Measurements from ENCODE around the gene TRUB1.
A peak's percentile ranks its signal among the peaks of the same experiment; 100 is the strongest.

TRUB1 gene

GRCh38 chr10:114917927-114918672 is 19.9 kb upstream of the TRUB1 start:
- TF ChIP-seq Cebpa-rat (IDR thresholded peaks at IDR 0.05), result no peak
- Histone ChIP-seq H3K36me3 (peaks cover 0 to 2% (median 0%) of the 10 kb centered on the region in 11 experiments; a peak in 2 of 22 replicates), H3K27me3 (no peaks in the 10 kb centered on the region), H3K4me1 (peaks cover 0 to 20% (median 10%) of the 10 kb centered on the region in 10 experiments; a peak in 10 of 20 replicates), H3K9ac (no peak overlapping the region), H4K20me1 (no peaks in the 10 kb centered on the region), H3K27ac (no peak overlapping the region), H3K9me3 (replicated peaks in 1 of 11) (peaks cover 0 to 9% (median 5%) of the 10 kb centered on the region in 11 experiments; a peak in 20 of 22 replicates), H3K4me3 (no peak overlapping the region), H3K4me2 (no peak overlapping the region)

DNA sequence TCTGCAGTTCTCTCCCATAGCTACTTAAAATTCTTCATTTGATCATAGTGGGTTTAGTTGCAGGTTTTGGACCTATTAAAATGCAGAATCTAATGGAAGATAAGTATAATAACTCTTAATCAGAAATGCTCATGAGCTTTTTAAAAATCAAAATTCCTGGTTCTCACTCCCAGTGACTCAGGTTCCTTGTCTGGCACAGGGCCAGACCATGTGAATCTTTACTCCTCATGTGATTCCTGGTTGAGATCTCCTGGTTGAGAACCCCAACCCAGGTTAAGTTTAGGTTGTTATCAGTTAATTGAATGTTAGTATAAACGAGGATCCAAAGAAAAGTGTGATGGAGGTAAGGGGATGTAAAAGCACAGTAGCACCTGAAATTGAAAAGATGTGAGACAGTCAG is 17.5 kb upstream of the TRUB1 start:
- H3K4me3 ChIP-seq, result no peak overlapping the region

DNA sequence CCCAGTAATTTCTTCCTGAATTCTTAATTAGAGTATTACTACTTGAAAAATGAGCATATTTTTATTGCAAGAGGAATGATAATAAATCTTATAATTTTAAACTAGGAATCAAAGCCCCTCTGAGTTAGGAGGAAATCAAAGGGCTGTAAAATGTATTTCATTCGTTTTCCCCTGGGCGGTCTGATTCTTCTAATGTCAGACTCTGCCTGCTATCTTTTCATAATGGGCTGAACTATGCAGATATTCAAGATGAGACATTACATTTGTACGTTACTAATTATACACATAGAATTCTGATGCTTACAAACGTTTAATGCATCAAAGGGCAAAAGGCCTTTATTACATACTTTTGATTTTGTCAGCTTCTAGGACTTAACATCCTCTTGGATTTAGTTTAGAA is 16.0 kb upstream of the TRUB1 start:
- Histone ChIP-seq H3K4me2 (peak overlapping the region in 6 of 11 experiments; percentile 29 to 69 (median 48); a peak in 9 of 22 replicates), H3K36me3 (peaks cover 0 to 8% (median 0%) of the 10 kb centered on the region in 11 experiments; a peak in 2 of 22 replicates), H3K4me1 (peaks cover 19 to 51% (median 38%) of the 10 kb centered on the region in 10 experiments), H4K20me1 (no peaks in the 10 kb centered on the region), H3K9me3 (replicated peaks in 1 of 11) (peaks cover 0 to 22% (median 14%) of the 10 kb centered on the region in 11 experiments; a peak in 20 of 22 replicates), H3K27me3 (no peaks in the 10 kb centered on the region), H3K4me3 (no peak overlapping the region), H3K9ac (no peak overlapping the region), H3K27ac (no peak overlapping the region; a peak in 1 of 22 replicates)
- no peak for TF ChIP-seq Cebpa-rat (IDR thresholded peaks at IDR 0.05)

More for the DNA sequence above, 17.5 kb upstream of the TRUB1 start:
- peaks cover 0 to 22% (median 14%) of the 10 kb centered on the region in 11 experiments; a peak in 20 of 22 replicates for H3K9me3 ChIP-seq (replicated peaks in 1 of 11)
- no peaks in the 10 kb centered on the region for H3K27me3 ChIP-seq
- no peak overlapping the region for H3K27ac ChIP-seq
- no peak for TF ChIP-seq Cebpa-rat (IDR thresholded peaks at IDR 0.05)
- no peak overlapping the region for H3K4me2 ChIP-seq
- H3K4me1 ChIP-seq, result peaks cover 8 to 37% (median 25%) of the 10 kb centered on the region in 10 experiments
- H3K9ac ChIP-seq, result no peak overlapping the region
- H3K36me3 ChIP-seq, result peaks cover 0 to 8% (median 0%) of the 10 kb centered on the region in 11 experiments; a peak in 2 of 22 replicates
- no peaks in the 10 kb centered on the region for H4K20me1 ChIP-seq

DNA sequence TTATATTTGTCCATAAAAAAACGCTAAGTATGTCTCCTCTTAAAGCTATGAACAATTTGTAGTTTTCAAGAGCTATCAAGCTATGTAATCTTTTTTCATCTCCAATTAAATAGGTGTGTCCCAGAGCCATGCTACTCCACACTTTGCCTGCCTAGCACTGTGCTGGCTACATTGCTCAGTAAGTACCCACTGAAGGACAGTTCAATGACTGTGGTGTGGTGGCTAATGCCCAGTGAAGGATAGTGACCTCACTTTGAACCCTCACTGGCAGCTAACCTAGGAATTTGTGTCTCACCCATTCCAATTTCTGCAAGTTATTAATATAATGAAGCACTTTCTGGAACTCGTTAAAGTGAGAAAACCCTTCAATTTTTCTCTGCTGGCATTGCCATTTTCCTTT is 14.4 kb upstream of the TRUB1 start:
- peaks cover 19 to 62% (median 43%) of the 10 kb centered on the region in 10 experiments for H3K4me1 ChIP-seq
- peak overlapping the region in 1 of 11 experiments; percentile 82; a peak in 2 of 22 replicates for H3K4me2 ChIP-seq
- H3K9ac ChIP-seq, result no peak overlapping the region
- no peaks in the 10 kb centered on the region for H4K20me1 ChIP-seq
- TF ChIP-seq Cebpa-rat (IDR thresholded peaks at IDR 0.05), result no peak
- peak overlapping the region in 1 of 10 experiments; percentile 5; a peak in 1 of 20 replicates for H3K4me3 ChIP-seq
- H3K27ac ChIP-seq, result no peak overlapping the region
- H3K9me3 ChIP-seq (replicated peaks in 1 of 11), result peaks cover 0 to 22% (median 14%) of the 10 kb centered on the region in 11 experiments; a peak in 20 of 22 replicates
- no peaks in the 10 kb centered on the region for H3K27me3 ChIP-seq
- peaks cover 0 to 8% (median 0%) of the 10 kb centered on the region in 11 experiments; a peak in 2 of 22 replicates for H3K36me3 ChIP-seq

GRCh38 chr10:114925587-114926586 is 12.1 kb upstream of the TRUB1 start:
- peaks cover 19 to 74% (median 51%) of the 10 kb centered on the region in 10 experiments for H3K4me1 ChIP-seq
- no peak for TF ChIP-seq Cebpa-rat (IDR thresholded peaks at IDR 0.05)
- peak overlapping the region; percentile 62 to 82 (median 76) for H3K4me2 ChIP-seq
- peak overlapping the region in 7 of 11 experiments; percentile 30 to 71 (median 59); a peak in 14 of 22 replicates for H3K27ac ChIP-seq
- H3K9me3 ChIP-seq (replicated peaks in 1 of 11), result peaks cover 0 to 25% (median 17%) of the 10 kb centered on the region in 11 experiments; a peak in 20 of 22 replicates
- no peaks in the 10 kb centered on the region for H3K27me3 ChIP-seq
- peaks cover 0 to 8% (median 0%) of the 10 kb centered on the region in 11 experiments; a peak in 2 of 22 replicates for H3K36me3 ChIP-seq
- no peaks in the 10 kb centered on the region for H4K20me1 ChIP-seq
- H3K4me3 ChIP-seq, result peak overlapping the region in 1 of 10 experiments; percentile 25; a peak in 2 of 20 replicates
- peak overlapping the region in 6 of 11 experiments; percentile 1 to 46 (median 24); a peak in 5 of 22 replicates for H3K9ac ChIP-seq

DNA sequence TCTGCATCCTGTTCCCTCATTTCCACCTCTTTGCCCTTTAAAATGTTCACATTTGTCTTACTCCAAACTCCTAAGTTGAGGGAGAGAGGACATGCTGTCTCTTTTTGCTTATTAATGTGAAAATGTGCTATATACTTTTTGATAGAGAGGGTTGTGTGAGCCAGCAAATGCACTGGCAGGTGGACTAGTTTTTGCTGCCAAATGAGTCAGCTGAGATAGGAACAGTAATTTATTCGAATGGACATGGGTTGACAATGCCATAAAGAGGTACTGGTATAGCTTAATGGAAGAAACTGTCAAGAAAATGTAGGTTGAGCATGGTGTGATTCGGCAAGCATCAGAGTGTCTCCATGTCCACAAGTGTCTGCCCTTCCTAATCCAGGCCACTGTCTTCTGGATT is 9.2 kb upstream of the TRUB1 start:
- Histone ChIP-seq H3K4me3 (no peak overlapping the region), H3K36me3 (peaks cover 0 to 7% (median 0%) of the 10 kb centered on the region in 11 experiments; a peak in 1 of 22 replicates), H3K27me3 (no peaks in the 10 kb centered on the region), H3K4me2 (no peak overlapping the region), H3K9ac (no peak overlapping the region), H3K4me1 (peaks cover 16 to 57% (median 42%) of the 10 kb centered on the region in 10 experiments), H3K9me3 (replicated peaks in 1 of 11) (peaks cover 11 to 28% (median 23%) of the 10 kb centered on the region in 11 experiments), H4K20me1 (no peaks in the 10 kb centered on the region), H3K27ac (no peak overlapping the region)
- TF ChIP-seq Cebpa-rat (IDR thresholded peaks at IDR 0.05), result no peak

DNA sequence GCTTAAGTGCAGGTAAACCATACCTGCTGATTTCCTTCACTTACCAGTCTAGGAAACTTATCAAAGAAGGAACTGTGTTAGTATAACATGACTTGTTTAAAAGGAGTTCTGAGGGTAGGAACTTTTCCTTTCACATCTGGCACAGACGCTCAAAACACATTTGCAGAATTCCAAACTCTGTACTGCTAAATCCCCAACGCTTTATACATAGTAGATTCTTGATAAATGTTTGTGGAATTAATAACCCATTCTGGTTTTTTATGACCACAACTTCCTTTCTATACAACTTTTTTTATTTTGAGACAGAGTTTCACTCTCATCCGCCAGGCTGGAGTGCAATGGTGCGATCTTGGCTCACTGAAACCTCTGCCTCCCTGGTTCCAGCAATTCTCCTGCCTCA is 7.7 kb upstream of the TRUB1 start:
- Histone ChIP-seq H3K4me3 (no peak overlapping the region), H3K4me2 (peak overlapping the region in 10 of 11 experiments; percentile 5 to 58 (median 36); a peak in 15 of 22 replicates), H3K27ac (no peak overlapping the region), H3K27me3 (no peaks in the 10 kb centered on the region), H4K20me1 (no peaks in the 10 kb centered on the region), H3K9me3 (replicated peaks in 1 of 11) (peaks cover 11 to 25% (median 21%) of the 10 kb centered on the region in 11 experiments), H3K9ac (no peak overlapping the region), H3K4me1 (peaks cover 12 to 42% (median 30%) of the 10 kb centered on the region in 10 experiments), H3K36me3 (peaks cover 0 to 7% (median 0%) of the 10 kb centered on the region in 11 experiments; a peak in 1 of 22 replicates)
- no peak for TF ChIP-seq Cebpa-rat (IDR thresholded peaks at IDR 0.05)

GRCh38 chr10:114931072-114931679 is 6.8 kb upstream of the TRUB1 start:
- Histone ChIP-seq H3K4me1 (peaks cover 4 to 33% (median 22%) of the 10 kb centered on the region in 10 experiments), H3K9me3 (replicated peaks in 1 of 11) (peaks cover 11 to 25% (median 21%) of the 10 kb centered on the region in 11 experiments), H3K27me3 (no peaks in the 10 kb centered on the region), H3K9ac (no peak overlapping the region), H4K20me1 (no peaks in the 10 kb centered on the region), H3K4me3 (no peak overlapping the region), H3K4me2 (peak overlapping the region in 5 of 11 experiments; percentile 30 to 58 (median 49); a peak in 5 of 22 replicates), H3K36me3 (peaks cover 0 to 7% (median 0%) of the 10 kb centered on the region in 11 experiments; a peak in 1 of 22 replicates), H3K27ac (no peak overlapping the region)
- no peak for TF ChIP-seq Cebpa-rat (IDR thresholded peaks at IDR 0.05)

Measured in BLaER1 treated with 17β-estradiol and CSF1 and Interleukin-3, amounts not matched to agents 10 nM and 100 nM (cell line).